Measurements from ENCODE around the gene SHISA2. TPM values are rescaled to one million over a fixed set of nuclear protein-coding genes. Genes with fewer than 3 reads are reported as not detected.

Gene SHISA2
- total RNA-seq, 1 donor from 2014 or later = 89.5 TPM

DNA sequence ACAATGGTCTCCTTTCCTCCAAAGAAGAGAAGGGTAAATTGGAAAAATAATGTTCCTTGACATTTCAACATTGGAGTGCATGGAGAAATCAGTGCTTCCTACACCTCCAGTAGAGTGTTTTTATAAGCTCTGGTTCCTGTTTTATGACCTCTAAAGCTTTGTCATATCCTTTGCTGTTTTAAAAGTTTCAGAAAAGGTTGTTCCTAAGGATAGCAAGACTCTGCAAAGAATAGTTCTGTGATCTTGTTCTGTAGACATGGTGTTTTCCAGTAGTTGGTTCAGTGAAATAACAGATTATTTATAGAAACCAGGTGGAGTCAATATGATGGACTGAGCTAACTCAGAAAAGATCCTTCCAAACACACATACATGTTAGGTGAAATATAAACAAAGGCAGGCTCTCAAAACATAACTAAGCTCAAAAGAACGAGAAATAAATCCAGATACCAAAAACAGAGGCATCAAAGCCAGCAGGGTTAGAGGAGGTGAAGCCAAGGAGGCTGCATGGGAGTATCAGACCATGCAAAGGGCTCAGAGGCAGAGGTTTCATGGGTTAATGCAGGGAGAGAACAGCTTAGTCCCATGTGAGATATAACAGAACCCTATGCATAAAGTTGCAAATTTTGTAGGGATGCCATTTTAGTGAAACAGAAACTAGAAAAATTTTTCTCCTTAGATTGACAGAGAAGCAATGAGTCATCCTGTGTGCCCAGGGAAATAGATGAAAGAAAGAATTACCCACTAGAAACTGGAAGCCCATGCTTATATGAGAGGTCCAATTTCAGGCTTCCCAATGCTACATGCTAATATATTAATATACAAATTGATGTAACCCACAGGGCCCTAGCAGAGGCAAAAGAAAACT is 44.3 kb downstream of the SHISA2 start:
- DNase-seq (ENCODE audit: low read depth) = no peak
- no peaks in the 10 kb centered on the region for H3K36me3 ChIP-seq (ENCODE audit: control insufficient read depth, insufficient read depth, low read length)
- TF ChIP-seq CTCF (IDR thresholded peaks at IDR 0.05; ENCODE audit: insufficient read depth, low read length, poor library complexity, severe bottlenecking) = no peak
- no peak overlapping the region for H3K4me3 ChIP-seq (ENCODE audit: low read depth, low read length)
- H3K27me3 ChIP-seq (ENCODE audit: control insufficient read depth, insufficient read depth, low read length) = no peaks in the 10 kb centered on the region

Other genes starting within 250 kb of the SHISA2 start
- gene RNF6, start 170.3 kb upstream of the SHISA2 start, total RNA-seq = 35.7 and 39.8 TPM in 2 replicates
- gene CDK8, start 202.1 kb upstream of the SHISA2 start, total RNA-seq = 23.2 and 26.5 TPM in 2 replicates

Data from kidney epithelial cell (primary cell).